Measurements from ENCODE around the gene CDH23.

The CDH23 gene

GRCh38 chr10:71790749-71791440 lies 394.2 kb downstream of the CDH23 start:
- no peak for TF ChIP-seq CTCF (IDR thresholded peaks at IDR 0.05; ENCODE audit: control insufficient read depth, extremely low read depth, insufficient read depth)
- H3K4me3 ChIP-seq (ENCODE audit: low read depth, low read length): no peak overlapping the region
- DNase-seq (ENCODE audit: low read depth): no peak

- no peak for DNase-seq (ENCODE audit: low read depth)
- H3K4me3 ChIP-seq (ENCODE audit: low read depth, low read length): no peak overlapping the region
- TF ChIP-seq CTCF (IDR thresholded peaks at IDR 0.05; ENCODE audit: control insufficient read depth, extremely low read depth, insufficient read depth): no peak
Observed at GRCh38 chr10:71795248-71795647, 398.5 kb downstream of the CDH23 start.

- no peak overlapping the region for H3K4me3 ChIP-seq (ENCODE audit: low read depth, low read length)
- no peak for TF ChIP-seq CTCF (IDR thresholded peaks at IDR 0.05; ENCODE audit: control insufficient read depth, extremely low read depth, insufficient read depth)
- no peak for DNase-seq (ENCODE audit: low read depth)
Observed at GRCh38 chr10:71796749-71797405, 400.2 kb downstream of the CDH23 start.

- no peak for TF ChIP-seq CTCF (IDR thresholded peaks at IDR 0.05; ENCODE audit: control insufficient read depth, extremely low read depth, insufficient read depth)
Observed at GRCh38 chr10:71797533-71798307, 401.0 kb downstream of the CDH23 start.

GRCh38 chr10:71798308-71798624 lies 401.5 kb downstream of the CDH23 start:
- no peak for DNase-seq (ENCODE audit: low read depth)
- TF ChIP-seq CTCF (IDR thresholded peaks at IDR 0.05; ENCODE audit: control insufficient read depth, extremely low read depth, insufficient read depth): no peak

More at GRCh38 chr10:71797533-71798307, 401.0 kb downstream of the CDH23 start:
- DNase-seq (ENCODE audit: low read depth): no peak
- H3K4me3 ChIP-seq (ENCODE audit: low read depth, low read length): no peak overlapping the region

GRCh38 chr10:71799112-71799511 lies 402.4 kb downstream of the CDH23 start:
- DNase-seq (ENCODE audit: low read depth): no peak
- TF ChIP-seq CTCF (IDR thresholded peaks at IDR 0.05; ENCODE audit: control insufficient read depth, extremely low read depth, insufficient read depth): no peak
- H3K4me3 ChIP-seq (ENCODE audit: low read depth, low read length): no peak overlapping the region

More at GRCh38 chr10:71798308-71798624, 401.5 kb downstream of the CDH23 start:
- no peak overlapping the region for H3K4me3 ChIP-seq (ENCODE audit: low read depth, low read length)
